Prostate gland (tissue), 2 donors: ENCODE results near the gene ABLIM3. TPM values are rescaled to one million over a fixed set of nuclear protein-coding genes. Genes with fewer than 3 reads are reported as not detected.
A peak's percentile ranks its signal among the peaks of the same experiment; 100 is the strongest.

Experiments used
- DNase-seq: peaks from one replicate; pipeline ENCODE4 v3.0.0-alpha.2; 2019; ENCODE audit warnings: low spot score
- H3K27ac ChIP-seq, 2 donors: fragments of 200-600 bp; sonication (generic); 2 replicates each; pipeline ENCODE4 v1.5.1; 2017 to 2019
- H3K27me3 ChIP-seq: fragments of 200-600 bp; sonication (generic); replicated peaks from 2 replicates; pipeline ENCODE4 v1.5.1; 2019; ENCODE audit not compliant: insufficient read depth
- H3K36me3 ChIP-seq, 2 donors: fragments of 200-600 bp; sonication (generic); 1 replicate in 1 of 2; 2 replicates in 1 of 2; pipeline versions ENCODE4 v1.5.1 to v1.8.1; 2017 to 2019
- H3K4me1 ChIP-seq: fragments of 200-600 bp; sonication (generic); replicated peaks from 2 replicates; pipeline ENCODE4 v1.5.1; 2019
- H3K4me3 ChIP-seq, 2 donors: fragments of 200-600 bp; sonication (generic); 2 replicates each; pipeline ENCODE4 v1.5.1; 2017 to 2019
- H3K9me3 ChIP-seq: fragments of 200-600 bp; sonication (generic); 2 replicates; pipeline ENCODE4 v1.5.1; 2017
- POLR2A ChIP-seq: fragments of 450-650 bp; IDR thresholded peaks from one replicate; pipeline ENCODE4 v1.6.1; 2016; ENCODE audit warnings: antibody characterized with exemption, mild to moderate bottlenecking
- POLR2AphosphoS5 ChIP-seq: sonication (generic); formaldehyde crosslinking; IDR thresholded peaks from one replicate; pipeline ENCODE4 v1.6.1; 2017; ENCODE audit warnings: antibody characterized with exemption
- WGBS: methylation state at CpG from one replicate; pipeline ENCODE4 v1.1.5; 2018; 5-methylcytosine and 5-hydroxymethylcytosine counted together
- intact Hi-C: fragments of 100-400 bp; cut with DNase I; formaldehyde crosslinking; loops from one replicate; pipeline ENCODE4 v1.14.2; 2022
- total RNA-seq, 2 donors: library from RNA; depleted of rRNA; stranded (reverse); fragments of >200 nt; gene quantifications; one replicate each; pipeline ENCODE4 v1.1.0, GENCODE V29; 2016
- TF ChIP-seq, protein P1 (sequence below), 4 experiments: fragments of 200-600 bp in 2 of 4; fragments of 450-650 bp in 2 of 4; sonication (generic) in 2 of 4; IDR thresholded peaks; 1 replicate in 3 of 4; 2 replicates in 1 of 4; pipeline ENCODE4 v1.5.1; 2016 to 2019; ENCODE audit warnings: antibody characterized with exemption in 4 of 4, mild to moderate bottlenecking in 2 of 4, moderate library complexity in 2 of 4

ABLIM3 gene
- total RNA-seq, 2 donors from 2014 or later, result 9.0 to 11.7 TPM

DNA sequence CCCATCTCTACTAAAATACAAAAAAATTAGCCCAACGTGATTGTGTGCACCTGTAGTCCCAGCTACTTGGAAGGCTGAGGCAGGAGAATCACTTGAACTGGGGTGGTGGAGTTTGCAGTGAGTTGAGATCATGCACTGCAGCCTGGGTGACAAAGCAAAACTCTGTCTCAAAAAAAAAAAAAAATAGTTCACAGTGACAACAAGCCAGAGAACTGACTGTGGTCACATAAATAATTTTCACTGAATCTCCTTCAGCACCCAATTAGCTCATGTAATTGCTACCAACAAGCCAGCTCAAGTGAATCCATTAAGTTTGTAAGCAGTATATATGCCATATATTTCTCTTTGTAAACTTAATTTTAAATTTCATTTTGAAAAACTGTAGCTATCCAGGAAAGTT is 115.8 kb downstream of the ABLIM3 start:
- no peak overlapping the region for H3K27ac ChIP-seq
- H3K4me3 ChIP-seq, result no peak overlapping the region
- 93% methylated on average over 1 of the region's 1 CpG for WGBS
- intact Hi-C loops, result no loop called here
- H3K27me3 ChIP-seq, result no peaks in the 10 kb centered on the region
- H3K9me3 ChIP-seq, result no peaks in the 10 kb centered on the region
- H3K4me1 ChIP-seq, result no peaks in the 10 kb centered on the region
- no peak for TF ChIP-seq POLR2A
- TF ChIP-seq POLR2AphosphoS5, result no peak
- TF ChIP-seq, protein P1, sequence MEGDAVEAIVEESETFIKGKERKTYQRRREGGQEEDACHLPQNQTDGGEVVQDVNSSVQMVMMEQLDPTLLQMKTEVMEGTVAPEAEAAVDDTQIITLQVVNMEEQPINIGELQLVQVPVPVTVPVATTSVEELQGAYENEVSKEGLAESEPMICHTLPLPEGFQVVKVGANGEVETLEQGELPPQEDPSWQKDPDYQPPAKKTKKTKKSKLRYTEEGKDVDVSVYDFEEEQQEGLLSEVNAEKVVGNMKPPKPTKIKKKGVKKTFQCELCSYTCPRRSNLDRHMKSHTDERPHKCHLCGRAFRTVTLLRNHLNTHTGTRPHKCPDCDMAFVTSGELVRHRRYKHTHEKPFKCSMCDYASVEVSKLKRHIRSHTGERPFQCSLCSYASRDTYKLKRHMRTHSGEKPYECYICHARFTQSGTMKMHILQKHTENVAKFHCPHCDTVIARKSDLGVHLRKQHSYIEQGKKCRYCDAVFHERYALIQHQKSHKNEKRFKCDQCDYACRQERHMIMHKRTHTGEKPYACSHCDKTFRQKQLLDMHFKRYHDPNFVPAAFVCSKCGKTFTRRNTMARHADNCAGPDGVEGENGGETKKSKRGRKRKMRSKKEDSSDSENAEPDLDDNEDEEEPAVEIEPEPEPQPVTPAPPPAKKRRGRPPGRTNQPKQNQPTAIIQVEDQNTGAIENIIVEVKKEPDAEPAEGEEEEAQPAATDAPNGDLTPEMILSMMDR (IDR thresholded peaks at IDR 0.05), result no peak
- no peaks in the 10 kb centered on the region for H3K36me3 ChIP-seq
- DNase-seq, result no peak

DNA sequence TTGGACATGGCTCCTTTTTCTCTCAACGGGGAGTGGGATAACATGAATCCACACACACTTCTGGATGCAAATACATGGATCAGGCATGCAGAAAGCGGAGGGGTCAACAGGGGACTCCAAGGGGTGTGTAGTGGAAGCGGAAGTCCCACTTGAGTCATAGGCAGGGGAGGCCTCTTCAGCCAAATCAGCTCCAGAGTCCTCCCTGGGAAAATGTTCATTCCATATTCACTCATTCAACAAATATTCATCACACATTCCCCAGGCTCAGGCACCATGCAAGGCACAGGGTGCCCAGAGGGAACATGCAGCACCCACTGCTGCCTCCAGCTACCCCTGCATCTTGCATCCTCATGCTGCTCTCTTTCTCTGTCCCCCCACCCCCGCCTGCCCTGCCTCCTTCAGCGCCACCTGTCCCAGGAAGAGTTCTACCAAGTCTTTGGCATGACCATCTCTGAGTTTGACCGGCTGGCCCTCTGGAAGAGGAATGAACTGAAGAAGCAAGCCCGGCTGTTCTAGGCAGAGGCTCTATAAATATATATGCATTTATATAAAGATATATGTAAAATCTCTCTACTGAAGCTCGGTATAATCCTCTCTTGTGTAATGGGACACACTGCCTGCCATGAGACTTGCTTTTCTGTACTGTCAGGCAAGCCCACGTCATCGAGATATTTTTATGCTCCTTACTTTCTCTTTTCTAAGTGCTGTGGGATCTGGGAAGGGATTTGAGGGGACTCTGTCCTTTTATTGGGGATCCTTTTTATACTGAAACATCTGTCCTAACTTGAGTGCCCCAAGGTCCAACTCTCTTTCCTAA is 116.8 kb downstream of the ABLIM3 start:
- intact Hi-C loops, result no loop called here
- Histone ChIP-seq H3K27me3 (no peaks in the 10 kb centered on the region), H3K4me3 (no peak overlapping the region), H3K36me3 (no peaks in the 10 kb centered on the region), H3K4me1 (no peaks in the 10 kb centered on the region), H3K27ac (no peak overlapping the region), H3K9me3 (no peaks in the 10 kb centered on the region)
- DNase-seq, result no peak
- WGBS, result 88% methylated on average over 10 of the region's 10 CpGs
- TF ChIP-seq POLR2AphosphoS5 (no peak), POLR2A (no peak)
- TF ChIP-seq, protein P1 (IDR thresholded peaks at IDR 0.05), result no peak

DNA sequence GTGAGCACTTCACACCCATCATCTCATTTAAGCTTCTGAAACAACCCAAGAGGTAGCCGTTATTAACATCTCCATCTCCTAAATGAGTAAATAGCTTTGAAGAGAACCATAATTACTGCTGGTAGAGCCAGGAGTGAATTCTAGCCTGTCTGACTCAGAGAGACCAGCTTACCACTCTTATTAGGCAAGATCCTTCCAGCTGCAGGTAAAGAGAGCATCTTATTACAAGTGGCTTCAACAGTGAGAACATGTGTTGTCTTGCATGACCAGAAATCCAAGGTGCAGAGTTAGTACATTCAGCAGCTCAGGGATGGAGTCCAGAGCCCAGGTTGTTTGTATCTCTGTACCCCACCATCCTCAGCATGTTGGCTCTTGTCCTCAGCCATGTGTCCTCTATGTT is 119.5 kb downstream of the ABLIM3 start:
- Histone ChIP-seq H3K27me3 (no peaks in the 10 kb centered on the region), H3K4me1 (no peaks in the 10 kb centered on the region), H3K4me3 (no peak overlapping the region), H3K27ac (no peak overlapping the region), H3K9me3 (no peaks in the 10 kb centered on the region), H3K36me3 (no peaks in the 10 kb centered on the region)
- WGBS, result 63% methylated on average over 1 of the region's 1 CpG
- DNase-seq, result peak; percentile 29
- TF ChIP-seq POLR2A (no peak), POLR2AphosphoS5 (no peak)
- TF ChIP-seq, protein P1 (IDR thresholded peaks at IDR 0.05), result no peak
- intact Hi-C loops, result no loop called here

DNA sequence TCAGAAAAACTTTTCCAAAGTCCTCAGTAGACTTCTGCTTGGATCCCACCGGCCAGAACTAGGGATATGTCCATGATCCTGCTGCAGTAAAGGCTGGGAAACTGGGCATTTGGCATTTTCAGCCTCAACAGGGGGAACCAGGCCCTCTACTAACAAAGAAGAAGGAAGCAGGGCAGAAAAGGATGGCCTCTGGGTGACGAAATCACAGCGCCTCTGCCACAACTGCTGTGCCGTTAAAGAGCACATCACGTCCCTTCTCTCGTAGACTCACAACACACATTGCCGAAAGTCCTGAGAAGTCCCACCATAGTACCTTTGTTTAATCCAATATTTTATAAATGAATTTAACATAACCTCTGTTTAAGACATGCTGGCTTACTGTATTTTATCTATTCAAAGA is 120.0 kb downstream of the ABLIM3 start:
- intact Hi-C loops, result no loop called here
- TF ChIP-seq POLR2AphosphoS5 (no peak), POLR2A (no peak)
- TF ChIP-seq, protein P1 (IDR thresholded peaks at IDR 0.05), result no peak

DNA sequence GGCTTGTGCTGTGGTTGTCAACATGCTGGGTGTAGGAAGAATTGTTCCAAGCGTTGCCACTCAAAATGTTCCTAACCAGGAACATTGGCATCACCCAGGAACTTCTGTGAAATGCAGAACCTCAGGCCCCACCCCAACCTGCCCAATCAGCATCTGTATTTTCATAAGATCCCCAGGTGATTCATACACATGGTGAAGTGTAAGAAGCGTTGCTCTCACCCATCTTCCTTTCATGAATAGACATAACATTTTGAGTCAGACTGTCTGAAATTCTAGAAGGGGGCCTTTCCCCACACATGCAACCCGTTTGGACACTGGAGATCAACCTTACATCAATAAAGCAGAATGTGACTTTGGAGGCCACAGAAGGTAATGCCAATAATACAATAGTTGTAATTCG is 121.0 kb downstream of the ABLIM3 start:
- intact Hi-C loops, result no loop called here
- no peak for DNase-seq
- 79% methylated on average over 4 of the region's 4 CpGs for WGBS
- Histone ChIP-seq H3K4me1 (no peaks in the 10 kb centered on the region), H3K9me3 (no peaks in the 10 kb centered on the region), H3K4me3 (no peak overlapping the region), H3K36me3 (no peaks in the 10 kb centered on the region), H3K27me3 (no peaks in the 10 kb centered on the region), H3K27ac (no peak overlapping the region)
- TF ChIP-seq POLR2A (no peak), POLR2AphosphoS5 (no peak)
- TF ChIP-seq, protein P1 (IDR thresholded peaks at IDR 0.05), result no peak

More for the DNA sequence above, 120.0 kb downstream of the ABLIM3 start:
- Histone ChIP-seq H3K4me3 (no peak overlapping the region), H3K9me3 (no peaks in the 10 kb centered on the region), H3K4me1 (no peaks in the 10 kb centered on the region), H3K36me3 (no peaks in the 10 kb centered on the region), H3K27ac (no peak overlapping the region), H3K27me3 (no peaks in the 10 kb centered on the region)
- no peak for DNase-seq
- WGBS, result 66% methylated on average over 7 of the region's 7 CpGs
